K562 (cell line): ENCODE data around the gene KCNC3. TPM values are rescaled to one million over a fixed set of nuclear protein-coding genes. Genes with fewer than 3 reads are reported as not detected.

Source experiments
- ATF1 ChIP-seq, 2 experiments: fragments of 450-650 bp in 1 of 2; IDR thresholded peaks; 2 replicates each; pipeline ENCODE4 v1.6.1; 2016; ENCODE audit warnings: missing compliant biosample characterization in 1 of 2, missing genetic modification characterization in 1 of 2
- CBFA2T2 ChIP-seq: fragments of 450-650 bp; conservative IDR thresholded peaks from 2 replicates; pipeline ENCODE4 v1.6.1; 2017; ENCODE audit warnings: mild to moderate bottlenecking
- CREB3 ChIP-seq: fragments of 450-650 bp; conservative IDR thresholded peaks from 2 replicates; pipeline ENCODE4 v1.6.1; 2016; ENCODE audit warnings: missing genetic modification characterization, low read depth, mild to moderate bottlenecking, missing compliant biosample characterization, moderate library complexity
- CREM ChIP-seq: IDR thresholded peaks from 2 replicates; pipeline ENCODE4 v1.6.1; 2014; ENCODE audit warnings: antibody characterized with exemption, low read depth
- DDX20 ChIP-seq: fragments of 450-650 bp; IDR thresholded peaks from 2 replicates; pipeline ENCODE4 v1.6.1; 2016; ENCODE audit warnings: missing genetic modification characterization, low read depth, mild to moderate bottlenecking, missing compliant biosample characterization, moderate library complexity
- FOXA3 ChIP-seq, 2 experiments: fragments of 450-650 bp in 1 of 2; sonication (generic) in 1 of 2; formaldehyde crosslinking; IDR thresholded peaks in 1 of 2; conservative IDR thresholded peaks in 1 of 2; 2 replicates each; pipeline versions ENCODE4 v1.4.0 to v1.8.0; 2020 to 2022; ENCODE audit warnings: mild to moderate bottlenecking in 2 of 2, missing genetic modification reagents in 1 of 2
- HMG20A ChIP-seq: fragments of 450-650 bp; formaldehyde crosslinking; conservative IDR thresholded peaks from 2 replicates; pipeline ENCODE4 v1.4.0; 2020; ENCODE audit warnings: mild to moderate bottlenecking, mixed read lengths
- HNRNPK ChIP-seq: fragments of 200-400 bp; formaldehyde crosslinking; IDR thresholded peaks from one replicate; pipeline ENCODE4 v1.6.1; 2018; ENCODE audit warnings: mild to moderate bottlenecking, low read depth, low read length; ENCODE audit not compliant: poor library complexity, severe bottlenecking
- ID3 ChIP-seq, 2 experiments: fragments of 250-450 bp in 1 of 2; fragments of 450-650 bp in 1 of 2; sonication (Bioruptor Pico) in 1 of 2; IDR thresholded peaks; 2 replicates each; pipeline versions ENCODE4 v1.6.1 to v1.8.0; 2016 to 2021; ENCODE audit warnings: mild to moderate bottlenecking in 2 of 2, moderate library complexity in 2 of 2, missing compliant biosample characterization in 1 of 2, missing genetic modification characterization in 1 of 2
- MAX ChIP-seq: sonication (generic); formaldehyde crosslinking; IDR thresholded peaks from 2 replicates; pipeline ENCODE4 v1.9.0; 2022; ENCODE audit warnings: mild to moderate bottlenecking, missing genetic modification reagents
- MCM5 ChIP-seq: fragments of 450-650 bp; IDR thresholded peaks from 2 replicates; pipeline ENCODE4 v1.6.1; 2016; ENCODE audit warnings: low read depth
- MLLT1 ChIP-seq, 2 experiments: fragments of 450-650 bp; IDR thresholded peaks; 2 replicates each; pipeline ENCODE4 v1.6.1; 2016
- PKNOX1 ChIP-seq: fragments of 450-650 bp; IDR thresholded peaks from 2 replicates; pipeline ENCODE4 v1.6.1; 2016
- POLR2AphosphoS2 ChIP-seq: IDR thresholded peaks from 2 replicates; pipeline ENCODE4 v1.6.1; 2012; ENCODE audit warnings: low read length, improper control_type of control experiment
- POLR2B ChIP-seq: fragments of 450-650 bp; IDR thresholded peaks from 2 replicates; pipeline ENCODE4 v1.6.1; 2018; ENCODE audit warnings: low read depth; ENCODE audit not compliant: partially characterized antibody
- POU5F1 ChIP-seq: fragments of 150-350 bp; IDR thresholded peaks from 2 replicates; pipeline ENCODE4 v1.6.1; 2014; ENCODE audit warnings: borderline replicate concordance, low read length, low read depth, mild to moderate bottlenecking; ENCODE audit not compliant: partially characterized antibody
- TAF15 ChIP-seq: fragments of 200-400 bp; formaldehyde crosslinking; IDR thresholded peaks from 2 replicates; pipeline ENCODE4 v1.6.1; 2017; ENCODE audit warnings: mild to moderate bottlenecking, low read depth, low read length, moderate library complexity
- YY1 ChIP-seq, 3 experiments: IDR thresholded peaks; 2 replicates each; pipeline ENCODE4 v1.6.1; 2011; ENCODE audit warnings: low read length in 2 of 3, mild to moderate bottlenecking in 2 of 3, moderate library complexity in 2 of 3, borderline replicate concordance in 1 of 3, control low read depth in 1 of 3, low read depth in 1 of 3; ENCODE audit not compliant: insufficient read depth in 3 of 3, insufficient replicate concordance in 2 of 3, control insufficient read depth in 1 of 3, insufficient read length in 1 of 3; ENCODE audit errors: extremely low read depth in 1 of 3
- ZFP1 ChIP-seq: fragments of 450-650 bp; formaldehyde crosslinking; IDR thresholded peaks from 2 replicates; pipeline ENCODE4 v1.4.0; 2020; ENCODE audit warnings: mild to moderate bottlenecking, mixed read lengths
- ZNF174 ChIP-seq: fragments of 250-450 bp; sonication (Bioruptor Pico); IDR thresholded peaks from 2 replicates; pipeline ENCODE4 v1.4.0; 2020; ENCODE audit warnings: mild to moderate bottlenecking
- ZNF384 ChIP-seq: IDR thresholded peaks from 2 replicates; pipeline ENCODE4 v1.6.1; 2012; ENCODE audit warnings: low read depth, low read length, improper control_type of control experiment
- ZNF445 ChIP-seq: fragments of 250-450 bp; sonication (Bioruptor Pico); IDR thresholded peaks from 2 replicates; pipeline ENCODE4 v1.4.0; 2020; ENCODE audit warnings: low read depth, mild to moderate bottlenecking, moderate library complexity
- ZNF76 ChIP-seq: fragments of 250-450 bp; sonication (Bioruptor Pico); IDR thresholded peaks from 2 replicates; pipeline ENCODE4 v1.4.0; 2020; ENCODE audit warnings: mild to moderate bottlenecking, moderate library complexity, borderline replicate concordance
- polyA plus RNA-seq, 8 experiments: library from polyadenylated mRNA; depleted of rRNA in 4 of 8; stranded (reverse) in 5 of 8; unstranded in 3 of 8; fragments of >200 nt; fragmentation: Nextera tagmentation in 2 of 8; fragmentation: Illumina TruSeq in 1 of 8; extraction: Ambion mirVana in 2 of 8; extraction: Trizol in 1 of 8; gene quantifications; 2 replicates each; pipeline versions ENCODE4 v1.2.1 to v1.2.3, GENCODE V29; 2011 to 2014; ENCODE audit warnings: inconsistent platforms in 1 of 8, missing spikeins in 1 of 8
- total RNA-seq, 7 experiments: library from RNA; depleted of rRNA in 6 of 7; stranded (reverse); fragments of >200 nt in 6 of 7; fragmentation: Illumina TruSeq in 2 of 7; extraction: Trizol in 2 of 7; gene quantifications; 2 replicates each; pipeline versions ENCODE4 v1.2.1 to v1.2.3, GENCODE V29; 2011 to 2021; ENCODE audit warnings: low replicate concordance in 1 of 7

Gene KCNC3
- total and polyA plus RNA-seq, 9 of the 15 experiments (the other 6 are each of a cell fraction or from before 2014, with no cell fraction given) = 0.03 to 26.2 (median 2.0) TPM

- no peak for TF ChIP-seq ATF1 (CRISPR knock-in tag; IDR thresholded peaks at IDR 0.05)
- TF ChIP-seq ATF1 (tag; IDR thresholded peaks at IDR 0.05) = peak; percentile 68
- no peak for TF ChIP-seq HMG20A
- TF ChIP-seq MCM5 = no peak
- TF ChIP-seq ZNF76 = no peak
- TF ChIP-seq MLLT1 (IDR thresholded peaks at IDR 0.05) = no peak
- TF ChIP-seq ZNF384 = no peak
- TF ChIP-seq DDX20 (tag) = no peak
- no peak for TF ChIP-seq ID3 (CRISPR knock-in tag; IDR thresholded peaks at IDR 0.05)
- peak; percentile 82 for TF ChIP-seq ID3 (tag; IDR thresholded peaks at IDR 0.05)
- TF ChIP-seq YY1 (IDR thresholded peaks at IDR 0.05; ENCODE audit: borderline replicate concordance in 1 of 3, control insufficient read depth in 1 of 3, extremely low read depth in 1 of 3, insufficient read depth in 3 of 3, insufficient read length in 1 of 3, insufficient replicate concordance in 2 of 3, low read depth in 1 of 3, low read length in 2 of 3) = peak in 1 of 3 experiments; percentile 12
- no peak for TF ChIP-seq ZNF445 (CRISPR knock-in tag)
- no peak for TF ChIP-seq HNRNPK
- TF ChIP-seq FOXA3 (CRISPR knock-in tag; conservative IDR thresholded peaks at IDR 0.05 in 1 of 2, IDR thresholded peaks at IDR 0.05 in 1 of 2) = no peak
- no peak for TF ChIP-seq POLR2B
- TF ChIP-seq POU5F1 = no peak
- TF ChIP-seq ZFP1 (CRISPR knock-in tag) = no peak
- 0 out of 2 replicates have a peak, but pooled peaks have one; percentile 37 for TF ChIP-seq CREB3 (tag)
- no peak for TF ChIP-seq POLR2AphosphoS2
- TF ChIP-seq MAX (CRISPR knock-in tag) = peak; percentile 37; the same call in 1 of the 2 replicates
- TF ChIP-seq CBFA2T2 = no peak; the same call in 1 of the 2 replicates
- peak; percentile 72 for TF ChIP-seq CREM
- no peak for TF ChIP-seq TAF15
- peak; percentile 82 for TF ChIP-seq PKNOX1
- TF ChIP-seq ZNF174 (CRISPR knock-in tag) = no peak
These were observed 32.3 kb upstream of the KCNC3 start (continued) for GRCh38 chr19:50361290-50362029.
